MM.1S (cell line): ENCODE data around the gene NAALADL2.
"Not testable (repeated sequence)": the region's sequence is repeated elsewhere in the genome, so short reads cannot be mapped to it uniquely, and the experiment has no call there.

Experiments used
- EZH2 ChIP-seq: fragments of 300-600 bp; sonication (generic); optimal IDR thresholded peaks from 2 replicates; pipeline ENCODE3; 2017; ENCODE audit warnings: low read depth, mild to moderate bottlenecking, antibody characterized with exemption, low read length, mixed read lengths
- EZH2phosphoT487 ChIP-seq: fragments of 300-600 bp; sonication (generic); IDR thresholded peaks from 2 replicates; pipeline ENCODE4 v1.6.1; 2018; ENCODE audit warnings: antibody characterized with exemption, low read length
- TF ChIP-seq, protein P1 (sequence below): fragments of 300-600 bp; sonication (generic); IDR thresholded peaks from 2 replicates; pipeline ENCODE4 v1.5.1; 2016; ENCODE audit warnings: antibody characterized with exemption, low read length, mixed read lengths

GRCh38 chr3:175423848-175424247 lies 564.7 kb downstream of the NAALADL2 start:
- TF ChIP-seq, protein P1, sequence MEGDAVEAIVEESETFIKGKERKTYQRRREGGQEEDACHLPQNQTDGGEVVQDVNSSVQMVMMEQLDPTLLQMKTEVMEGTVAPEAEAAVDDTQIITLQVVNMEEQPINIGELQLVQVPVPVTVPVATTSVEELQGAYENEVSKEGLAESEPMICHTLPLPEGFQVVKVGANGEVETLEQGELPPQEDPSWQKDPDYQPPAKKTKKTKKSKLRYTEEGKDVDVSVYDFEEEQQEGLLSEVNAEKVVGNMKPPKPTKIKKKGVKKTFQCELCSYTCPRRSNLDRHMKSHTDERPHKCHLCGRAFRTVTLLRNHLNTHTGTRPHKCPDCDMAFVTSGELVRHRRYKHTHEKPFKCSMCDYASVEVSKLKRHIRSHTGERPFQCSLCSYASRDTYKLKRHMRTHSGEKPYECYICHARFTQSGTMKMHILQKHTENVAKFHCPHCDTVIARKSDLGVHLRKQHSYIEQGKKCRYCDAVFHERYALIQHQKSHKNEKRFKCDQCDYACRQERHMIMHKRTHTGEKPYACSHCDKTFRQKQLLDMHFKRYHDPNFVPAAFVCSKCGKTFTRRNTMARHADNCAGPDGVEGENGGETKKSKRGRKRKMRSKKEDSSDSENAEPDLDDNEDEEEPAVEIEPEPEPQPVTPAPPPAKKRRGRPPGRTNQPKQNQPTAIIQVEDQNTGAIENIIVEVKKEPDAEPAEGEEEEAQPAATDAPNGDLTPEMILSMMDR = not testable (repeated sequence)
- TF ChIP-seq EZH2, EZH2phosphoT487: not testable (repeated sequence)
